OCI-LY7 (cell line): Measurements from ENCODE around the gene PLD4. TPM values are rescaled to one million over a fixed set of nuclear protein-coding genes. Genes with fewer than 3 reads are reported as not detected.

Source experiments
- BruUV-seq: library from RNA; stranded (reverse); fragments of 400-500 nt; replicated peaks from 2 replicates; lab custom pipeline; 2021; lab: Mats Ljungman, UMichigan
- CTCF ChIA-PET: fragments of 300-600 bp; sonication (Branson Sonifier 250); formaldehyde crosslinking; loops from one replicate; lab custom pipeline; 2022; ENCODE audit warnings: antibody characterized with exemption; ENCODE audit not compliant: unreplicated experiment; lab: Charles Lee
- POLR2A ChIA-PET: fragments of 300-600 bp; sonication (Branson Sonifier 250); formaldehyde crosslinking; loops from one replicate; lab custom pipeline; 2022; ENCODE audit warnings: antibody characterized with exemption; lab: Charles Lee
- DNase-seq: peaks from one replicate; pipeline ENCODE4 v3.0.0-alpha.2; 2015; ENCODE audit warnings: low spot score
- H2AFZ ChIP-seq: fragments of 200-600 bp; sonication (generic), shearing (Covaris generic); 2 replicates; pipeline ENCODE4 v1.6.1; 2014; ENCODE audit warnings: mild to moderate bottlenecking, antibody characterized with exemption, low read length, moderate library complexity
- H3K27ac ChIP-seq: fragments of 200-600 bp; sonication (generic); 2 replicates; pipeline ENCODE4 v1.5.1; 2014; ENCODE audit warnings: mixed run types, low read depth, mild to moderate bottlenecking, moderate library complexity, low read length, inconsistent platforms; ENCODE audit not compliant: poor library complexity, severe bottlenecking
- H3K36me3 ChIP-seq: fragments of 200-600 bp; sonication (generic); 2 replicates; pipeline ENCODE4 v1.6.1; 2014; ENCODE audit warnings: mild to moderate bottlenecking, antibody characterized with exemption, low read length, moderate library complexity, mixed read lengths; ENCODE audit not compliant: insufficient read depth
- H3K4me1 ChIP-seq: fragments of 200-600 bp; sonication (generic); 2 replicates; pipeline ENCODE4 v1.5.1; 2014; ENCODE audit warnings: mild to moderate bottlenecking, low read length; ENCODE audit not compliant: insufficient read depth, poor library complexity, severe bottlenecking
- H3K4me2 ChIP-seq: fragments of 200-600 bp; sonication (generic); 2 replicates; pipeline ENCODE4 v1.6.1; 2014; ENCODE audit warnings: mild to moderate bottlenecking, low read length
- H3K4me3 ChIP-seq: fragments of 200-600 bp; sonication (generic); 2 replicates; pipeline ENCODE4 v1.5.1; 2014; ENCODE audit warnings: mild to moderate bottlenecking, low read depth, low read length; ENCODE audit not compliant: poor library complexity, severe bottlenecking
- H3K79me2 ChIP-seq: fragments of 200-600 bp; sonication (generic); 2 replicates; pipeline ENCODE4 v1.6.1; 2016; ENCODE audit warnings: low read depth, mild to moderate bottlenecking, low read length, moderate library complexity, mixed read lengths; ENCODE audit not compliant: insufficient read depth
- H3K9me2 ChIP-seq: fragments of 200-600 bp; sonication (generic); 2 replicates; pipeline ENCODE4 v1.6.1; 2016; ENCODE audit warnings: mild to moderate bottlenecking, low read length, mixed read lengths; ENCODE audit not compliant: insufficient read depth
- H3K9me3 ChIP-seq: fragments of 200-600 bp; sonication (generic); 2 replicates; pipeline ENCODE4 v1.6.1; 2014; ENCODE audit warnings: mild to moderate bottlenecking, mixed run types, low read length, mixed read lengths
- H4K20me1 ChIP-seq: fragments of 200-600 bp; sonication (generic); 2 replicates; pipeline ENCODE4 v1.6.1; 2014; ENCODE audit warnings: mild to moderate bottlenecking, antibody characterized with exemption, low read length, moderate library complexity, mixed read lengths; ENCODE audit not compliant: insufficient read depth
- EZH2phosphoT487 ChIP-seq: fragments of 200-600 bp; sonication (generic); IDR thresholded peaks from 2 replicates; pipeline ENCODE4 v1.6.1; 2018; ENCODE audit warnings: low read depth, borderline replicate concordance, mild to moderate bottlenecking, mixed run types, antibody characterized with exemption, low read length, moderate library complexity, mixed read lengths
- intact Hi-C: fragments of 100-400 bp; cut with micrococcal nuclease; formaldehyde crosslinking; loops from one replicate; pipeline ENCODE4 v1.10.0; 2022; ENCODE audit not compliant: unreplicated experiment
- total RNA-seq, 2 experiments: library from RNA; depleted of rRNA in 1 of 2; stranded (reverse); fragments of >200 nt in 1 of 2; shearing (Covaris generic) in 1 of 2; gene quantifications; 2 replicates each; pipeline ENCODE4 v1.2.3, GENCODE V29; 2014 to 2022
- TF ChIP-seq, protein P1 (sequence below): fragments of 200-600 bp; sonication (generic); conservative IDR thresholded peaks from 2 replicates; pipeline ENCODE4 v1.5.1; 2014; ENCODE audit warnings: mild to moderate bottlenecking, antibody characterized with exemption, low read length, moderate library complexity, mixed read lengths

The PLD4 gene
- total RNA-seq, 2 experiments from 2014 or later: 0.66 to 5.1 TPM

DNA sequence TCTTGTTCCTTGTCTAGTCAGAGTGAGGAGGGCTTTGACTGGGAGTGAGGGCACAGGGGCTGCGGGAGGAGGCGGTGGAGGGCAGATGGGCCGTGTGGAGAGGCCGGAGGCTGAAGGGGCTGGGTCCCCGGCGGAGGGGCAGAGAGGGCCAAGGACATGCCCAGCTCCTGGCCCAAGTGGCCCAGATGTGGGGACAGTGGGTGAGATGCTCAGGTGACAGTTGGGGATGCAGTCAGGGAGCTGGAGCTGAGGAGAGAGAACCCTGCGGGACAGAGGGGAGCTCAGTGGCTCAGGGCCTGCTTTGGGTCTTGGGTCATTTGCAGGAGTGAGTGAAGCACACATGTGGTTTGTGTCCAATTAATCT lies 26.5 kb upstream of the PLD4 start:
- no peaks in the 10 kb centered on the region for H4K20me1 ChIP-seq
- ChIA-PET CTCF (interaction anchor here (0.5 kb wide), 1 partner anchor 21 kb away, joined by 8 read pairs; no protein-coding TSS in a partner anchor), POLR2A (no interaction called here)
- H3K27ac ChIP-seq: no peak overlapping the region
- no peak overlapping the region for H2AFZ ChIP-seq
- H3K4me3 ChIP-seq: no peak overlapping the region
- H3K4me2 ChIP-seq: no peak overlapping the region
- no peaks in the 10 kb centered on the region for H3K9me3 ChIP-seq
- TF ChIP-seq, protein P1, sequence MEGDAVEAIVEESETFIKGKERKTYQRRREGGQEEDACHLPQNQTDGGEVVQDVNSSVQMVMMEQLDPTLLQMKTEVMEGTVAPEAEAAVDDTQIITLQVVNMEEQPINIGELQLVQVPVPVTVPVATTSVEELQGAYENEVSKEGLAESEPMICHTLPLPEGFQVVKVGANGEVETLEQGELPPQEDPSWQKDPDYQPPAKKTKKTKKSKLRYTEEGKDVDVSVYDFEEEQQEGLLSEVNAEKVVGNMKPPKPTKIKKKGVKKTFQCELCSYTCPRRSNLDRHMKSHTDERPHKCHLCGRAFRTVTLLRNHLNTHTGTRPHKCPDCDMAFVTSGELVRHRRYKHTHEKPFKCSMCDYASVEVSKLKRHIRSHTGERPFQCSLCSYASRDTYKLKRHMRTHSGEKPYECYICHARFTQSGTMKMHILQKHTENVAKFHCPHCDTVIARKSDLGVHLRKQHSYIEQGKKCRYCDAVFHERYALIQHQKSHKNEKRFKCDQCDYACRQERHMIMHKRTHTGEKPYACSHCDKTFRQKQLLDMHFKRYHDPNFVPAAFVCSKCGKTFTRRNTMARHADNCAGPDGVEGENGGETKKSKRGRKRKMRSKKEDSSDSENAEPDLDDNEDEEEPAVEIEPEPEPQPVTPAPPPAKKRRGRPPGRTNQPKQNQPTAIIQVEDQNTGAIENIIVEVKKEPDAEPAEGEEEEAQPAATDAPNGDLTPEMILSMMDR: no peak
- TF ChIP-seq EZH2phosphoT487: no peak
- no TSS peak for BruUV-seq
- no peak for DNase-seq
- intact Hi-C loops: no loop called here
- no peaks in the 10 kb centered on the region for H3K79me2 ChIP-seq
- H3K4me1 ChIP-seq: no peaks in the 10 kb centered on the region
- no peaks in the 10 kb centered on the region for H3K9me2 ChIP-seq
- H3K36me3 ChIP-seq: no peaks in the 10 kb centered on the region

DNA sequence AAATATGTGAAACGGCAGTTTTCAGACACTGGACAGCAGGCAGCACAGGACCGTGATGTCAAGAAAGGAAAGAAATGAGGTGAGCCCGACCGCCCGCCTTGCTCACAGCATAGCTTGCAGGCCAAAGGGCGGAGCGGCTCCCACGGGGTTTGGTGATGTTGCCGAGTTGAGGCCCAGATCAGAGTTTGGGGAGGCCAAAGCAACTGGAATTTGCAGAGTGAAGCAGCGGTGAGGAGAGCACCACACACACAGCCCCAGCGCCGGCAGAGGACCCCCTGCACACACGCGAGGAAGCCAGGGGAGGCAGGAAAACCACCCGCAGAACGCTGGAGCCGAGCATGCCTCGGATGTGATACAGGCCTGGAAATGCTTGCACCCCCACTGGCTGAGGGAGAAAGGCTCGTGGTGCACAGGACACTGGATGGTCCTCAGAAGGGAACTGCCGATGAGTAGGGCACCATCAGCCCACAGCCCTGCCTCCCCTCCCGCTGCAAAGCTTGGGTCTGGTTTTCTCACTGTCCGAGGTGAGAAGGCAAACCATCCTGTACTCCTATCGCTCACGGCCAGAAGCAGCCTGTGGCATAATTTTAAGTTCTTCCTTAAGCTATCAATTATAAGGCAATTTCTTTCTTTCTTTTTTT lies 25.7 kb upstream of the PLD4 start:
- no peak overlapping the region for H3K27ac ChIP-seq
- no peak overlapping the region for H3K4me3 ChIP-seq
- H2AFZ ChIP-seq: no peak overlapping the region
- no peaks in the 10 kb centered on the region for H3K4me1 ChIP-seq
- BruUV-seq: no TSS peak
- H3K79me2 ChIP-seq: no peaks in the 10 kb centered on the region
- no peaks in the 10 kb centered on the region for H3K9me3 ChIP-seq
- DNase-seq: no peak
- H3K36me3 ChIP-seq: no peaks in the 10 kb centered on the region
- H3K9me2 ChIP-seq: no peaks in the 10 kb centered on the region
- no peak overlapping the region for H3K4me2 ChIP-seq
- ChIA-PET POLR2A (interaction anchor here (0.6 kb wide), 1 partner anchor 62 kb away, joined by 3 read pairs; no protein-coding TSS in a partner anchor), CTCF (no interaction called here)
- no peak for TF ChIP-seq EZH2phosphoT487
- TF ChIP-seq, protein P1: no peak
- no peaks in the 10 kb centered on the region for H4K20me1 ChIP-seq
- intact Hi-C loops: no loop called here

DNA sequence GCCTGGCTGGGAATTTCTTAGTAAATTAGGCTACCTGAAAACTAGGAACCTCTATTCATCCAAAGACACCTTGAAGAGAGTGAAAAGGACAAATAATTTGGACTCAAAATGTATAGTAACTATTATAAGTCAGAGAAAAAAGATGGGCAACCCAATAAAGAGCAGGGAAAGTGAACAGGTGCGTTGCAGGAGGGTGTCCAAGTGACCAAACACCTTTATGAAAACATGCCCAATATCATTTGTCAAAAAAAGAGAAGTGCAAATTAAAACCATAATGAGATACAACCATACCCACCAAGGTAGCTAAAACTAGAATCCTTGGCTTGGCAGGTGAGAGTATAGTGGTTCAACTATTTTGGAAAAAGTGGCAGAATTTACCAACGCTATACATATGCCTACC lies 24.9 kb upstream of the PLD4 start:
- no TSS peak for BruUV-seq
- no peaks in the 10 kb centered on the region for H3K4me1 ChIP-seq
- H3K4me2 ChIP-seq: no peak overlapping the region
- H3K79me2 ChIP-seq: no peaks in the 10 kb centered on the region
- no peaks in the 10 kb centered on the region for H3K36me3 ChIP-seq
- H3K9me2 ChIP-seq: no peaks in the 10 kb centered on the region
- POLR2A ChIA-PET: interaction anchor here (1.0 kb wide), 1 partner anchor 22 kb away, joined by 3 read pairs; no protein-coding TSS in a partner anchor
- TF ChIP-seq, protein P1: no peak
- no peak for TF ChIP-seq EZH2phosphoT487
- no peak overlapping the region for H2AFZ ChIP-seq
- H3K27ac ChIP-seq: no peak overlapping the region
- H3K4me3 ChIP-seq: no peak overlapping the region
- H4K20me1 ChIP-seq: no peaks in the 10 kb centered on the region
- CTCF ChIA-PET: no interaction called here
- intact Hi-C loops: no loop called here
- no peak for DNase-seq
- H3K9me3 ChIP-seq: no peaks in the 10 kb centered on the region
